Left lobe of liver (tissue), 2 donors: ENCODE results near the gene RPS6KL1. TPM values are rescaled to one million over a fixed set of nuclear protein-coding genes. Genes with fewer than 3 reads are reported as not detected.
A peak's percentile ranks its signal among the peaks of the same experiment; 100 is the strongest.

Experiments used
- ATAC-seq: fragments of 200-7000 bp; cut with Tn5 transposase; one replicate; pipeline ENCODE4 v1.9.1; 2020; ENCODE audit warnings: mild to moderate bottlenecking, moderate library complexity
- DNase-seq: peaks from one replicate; pipeline ENCODE4 v3.0.0-alpha.2; 2020; ENCODE audit warnings: low spot score
- total RNA-seq: library from RNA; stranded (reverse); gene quantifications from one replicate; pipeline ENCODE4 v1.2.1, GENCODE V29; 2021
- donor health status: DM: no; HTN: no; CAD: no; lungs with moderate emphysema.
- donor health status: DM: no; HTN: yes; CAD: no.

The RPS6KL1 gene
- total RNA-seq, 1 donor from 2014 or later: 4.6 TPM

DNA sequence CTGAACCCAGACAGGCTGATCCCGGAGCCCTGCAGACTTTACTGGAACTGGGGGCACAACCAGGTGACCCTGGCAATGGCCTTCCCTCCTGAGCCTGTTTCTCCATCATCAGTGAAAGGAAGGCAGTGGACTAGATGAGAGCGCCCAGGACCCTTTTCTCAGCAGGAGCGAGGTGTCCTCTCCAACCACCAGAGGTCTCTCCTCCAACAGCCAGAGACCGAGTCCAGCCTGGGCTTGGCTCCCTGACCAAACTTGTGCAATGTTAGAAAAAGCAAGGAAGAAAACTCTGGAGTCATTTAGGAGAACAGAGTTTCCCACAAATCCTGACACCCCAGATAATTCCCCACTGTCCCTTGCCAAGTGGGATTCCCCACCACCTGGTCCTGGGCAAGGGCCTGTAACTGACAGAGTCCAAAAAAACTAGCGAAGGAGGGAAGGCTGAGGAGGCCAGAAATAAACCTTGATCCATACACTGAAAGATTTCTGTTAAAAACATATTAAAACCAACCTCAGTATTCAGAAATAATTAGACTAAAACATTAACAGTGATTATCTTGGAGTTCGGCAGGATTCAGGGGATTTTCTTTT lies 9.0 kb downstream of the RPS6KL1 start:
- peak; percentile 91 for ATAC-seq
- peak; percentile 70 for DNase-seq

DNA sequence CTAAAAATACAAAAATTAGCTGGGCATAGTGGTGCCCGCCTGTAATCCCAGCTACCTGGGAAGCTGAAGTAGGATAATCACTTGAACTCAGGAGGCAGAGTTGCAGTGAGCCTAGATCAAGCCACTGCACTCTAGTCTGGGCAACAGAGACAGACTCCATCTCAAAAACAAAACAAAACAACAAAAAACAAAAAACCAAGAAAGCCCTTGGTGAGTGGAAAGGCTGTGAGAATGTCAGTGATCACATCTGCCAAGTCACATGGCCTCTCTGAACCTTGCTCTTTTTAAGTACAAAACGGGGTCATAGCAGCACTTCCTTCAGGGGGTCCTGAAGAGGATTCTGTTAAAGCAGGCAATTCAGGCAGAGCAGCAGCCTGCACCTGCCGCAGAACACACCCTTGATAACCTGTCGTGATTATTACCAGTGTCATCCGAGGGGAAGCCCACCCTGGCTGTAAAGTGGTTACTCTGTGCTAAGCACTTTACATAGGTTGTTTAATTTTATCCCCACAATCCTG lies 9.6 kb downstream of the RPS6KL1 start:
- ATAC-seq (peak; percentile 23), DNase-seq (no peak)

DNA sequence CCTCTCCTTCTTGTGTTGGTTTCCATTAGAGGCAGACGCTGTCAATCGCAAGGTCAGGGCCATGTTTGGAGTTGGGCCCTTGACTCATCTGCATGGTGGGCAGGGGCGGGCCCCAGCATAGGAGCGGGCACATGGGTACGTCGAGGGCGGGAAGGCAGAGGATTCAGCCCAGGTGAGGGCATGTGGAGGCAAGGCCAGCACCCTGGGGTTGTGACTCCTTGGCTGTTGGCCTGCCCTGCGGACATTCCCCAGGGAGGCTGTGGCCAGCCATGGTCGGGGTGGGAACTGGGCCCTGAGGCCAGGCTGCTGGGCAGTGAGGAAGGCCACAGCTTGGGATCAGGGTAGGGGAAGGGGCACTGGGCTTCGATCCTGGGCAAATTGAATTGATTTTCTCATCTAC lies 10.3 kb downstream of the RPS6KL1 start:
- ATAC-seq: no peak
- no peak for DNase-seq

DNA sequence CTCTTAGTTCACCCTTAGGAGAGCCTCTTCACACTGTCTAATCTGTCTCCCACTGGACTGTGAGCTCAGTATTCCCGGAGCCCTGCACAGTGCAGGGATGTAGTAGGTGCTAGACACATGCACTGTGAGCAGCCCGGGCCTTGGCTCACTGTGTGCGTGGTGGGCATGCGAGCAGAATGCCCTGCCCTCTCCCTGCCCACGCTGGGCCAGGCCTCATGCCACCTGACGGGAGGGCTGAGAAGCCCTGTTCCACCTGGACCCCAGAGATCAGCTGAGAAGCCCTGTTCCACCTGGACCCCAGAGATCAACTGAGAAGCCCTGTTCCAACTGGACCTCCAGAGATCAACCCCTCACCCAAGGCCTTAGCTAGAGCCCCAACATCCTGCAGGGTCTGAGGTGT lies 10.9 kb downstream of the RPS6KL1 start:
- ATAC-seq: no peak
- no peak for DNase-seq

DNA sequence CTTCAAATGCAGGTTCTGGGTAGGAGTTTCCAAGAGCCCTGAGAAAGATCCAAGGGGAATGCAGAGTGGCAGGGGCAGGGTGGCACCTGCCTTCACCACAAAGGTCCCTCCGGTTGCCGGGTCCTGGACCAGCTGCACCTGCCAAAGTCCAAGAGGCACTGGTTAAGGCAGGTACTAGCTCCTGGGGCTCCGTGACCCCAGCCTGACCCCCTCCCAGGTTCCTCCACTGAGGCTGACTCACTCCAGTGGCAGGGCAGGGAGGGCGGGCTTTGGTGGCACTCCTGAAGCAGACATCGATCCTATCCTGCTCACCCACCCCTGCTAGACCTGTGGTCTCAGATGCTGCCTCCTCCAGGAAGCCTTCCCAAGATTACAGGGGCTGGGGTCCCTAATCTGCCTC lies 11.4 kb downstream of the RPS6KL1 start:
- DNase-seq (no peak), ATAC-seq (no peak)

DNA sequence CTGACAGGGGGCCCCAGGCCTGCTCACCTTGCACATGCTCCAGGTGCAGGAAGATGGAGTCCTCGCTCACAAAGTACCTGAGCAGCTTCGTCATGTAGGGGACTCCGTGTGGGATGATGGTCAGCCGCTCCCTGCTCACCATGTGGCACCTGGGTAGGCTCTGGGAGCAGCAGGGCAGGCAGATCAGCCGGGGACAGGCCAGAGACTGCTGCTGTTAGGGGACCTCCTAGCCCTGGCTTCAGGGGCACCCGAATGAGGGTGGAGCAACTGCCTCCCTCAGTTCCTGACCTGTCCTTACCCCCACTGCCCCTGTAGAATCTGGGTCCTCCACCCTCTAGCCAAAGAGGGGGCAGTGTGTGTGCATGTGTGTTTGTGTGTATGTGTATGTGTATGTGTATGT lies 11.8 kb downstream of the RPS6KL1 start:
- DNase-seq (no peak), ATAC-seq (no peak)

DNA sequence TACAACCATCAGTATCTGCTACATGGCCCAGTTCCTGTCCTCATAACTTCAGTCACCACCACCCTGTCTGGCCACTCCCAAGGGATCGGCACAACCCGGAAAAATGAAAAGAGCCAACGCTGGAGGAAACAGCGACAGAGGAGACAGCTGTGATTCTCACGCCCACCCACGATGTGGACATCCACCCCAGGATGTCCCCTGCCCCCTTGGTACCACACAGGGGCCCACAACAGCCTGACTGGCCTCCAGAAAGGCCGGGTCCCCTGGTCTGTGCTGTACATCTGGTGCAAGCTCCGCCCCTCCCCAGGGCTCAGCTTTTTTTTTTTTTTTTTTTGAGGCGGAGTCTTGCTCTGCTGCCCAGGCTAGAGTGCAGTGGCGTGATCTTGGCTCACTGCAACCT lies 12.5 kb downstream of the RPS6KL1 start:
- no peak for ATAC-seq
- no peak for DNase-seq

DNA sequence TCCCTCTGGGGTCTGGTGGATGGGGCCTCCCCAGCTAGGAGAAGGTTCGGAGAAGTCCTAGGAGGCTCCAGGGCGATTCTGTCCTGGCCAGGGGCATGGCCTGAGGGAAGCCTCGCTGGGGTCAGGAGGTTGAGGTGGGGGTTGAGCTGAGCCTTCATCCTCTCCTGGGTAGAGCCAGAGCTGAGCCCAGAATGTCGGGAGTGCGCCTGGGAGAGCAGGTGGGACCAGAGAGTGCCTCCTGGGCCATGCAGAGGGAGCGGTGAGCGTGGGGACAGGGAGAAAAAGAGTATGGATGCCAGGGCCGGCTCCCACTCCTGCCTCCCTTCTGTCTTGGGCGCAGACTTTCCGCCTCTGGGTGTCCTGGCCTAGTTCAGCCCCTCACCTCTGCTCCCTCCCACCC lies 13.1 kb downstream of the RPS6KL1 start:
- DNase-seq (no peak), ATAC-seq (no peak)

DNA sequence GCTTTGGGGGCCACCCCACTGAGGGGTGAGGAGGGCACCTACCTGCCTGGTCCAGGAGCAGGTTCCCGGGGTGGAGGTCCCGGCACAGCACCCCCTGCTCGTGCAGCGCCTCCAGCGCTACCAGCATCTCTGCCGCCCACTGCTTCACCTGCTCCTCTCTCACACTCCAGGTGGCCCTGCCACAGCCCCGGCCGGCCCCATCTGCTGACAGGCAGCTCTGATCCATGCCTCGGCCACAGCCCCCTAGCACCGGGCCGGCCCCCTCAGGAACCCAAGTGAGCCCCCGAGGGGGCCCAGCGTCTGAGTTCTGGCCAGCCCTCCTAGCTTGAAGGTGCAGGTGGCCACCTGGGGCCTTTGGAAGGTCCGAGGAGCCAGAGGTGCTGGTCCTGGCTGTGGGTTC lies 13.6 kb downstream of the RPS6KL1 start:
- ATAC-seq (no peak), DNase-seq (no peak)

DNA sequence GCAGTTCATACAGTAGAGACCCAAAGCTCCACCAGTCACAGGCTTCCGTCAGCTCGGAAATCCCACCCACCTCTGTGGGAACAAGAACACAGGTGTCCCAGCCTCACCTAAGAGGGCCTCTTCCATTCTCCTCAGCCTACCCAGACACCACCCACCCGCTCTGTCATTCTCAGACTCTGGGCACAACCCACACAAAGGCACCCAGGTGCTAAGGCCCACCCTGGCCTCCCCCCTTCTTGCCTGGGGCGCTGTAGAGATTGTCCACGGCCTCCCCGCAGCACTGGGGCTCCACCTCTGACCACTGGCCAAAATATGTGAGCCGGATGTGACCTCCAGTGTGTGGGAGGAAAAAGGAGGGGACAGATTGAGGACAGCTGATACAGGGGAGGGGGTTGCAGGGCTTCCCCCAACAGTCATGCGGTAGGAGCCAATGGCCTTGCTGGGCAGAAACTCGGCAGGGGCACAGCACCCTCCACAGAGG lies 14.2 kb downstream of the RPS6KL1 start:
- DNase-seq (no peak), ATAC-seq (no peak)

DNA sequence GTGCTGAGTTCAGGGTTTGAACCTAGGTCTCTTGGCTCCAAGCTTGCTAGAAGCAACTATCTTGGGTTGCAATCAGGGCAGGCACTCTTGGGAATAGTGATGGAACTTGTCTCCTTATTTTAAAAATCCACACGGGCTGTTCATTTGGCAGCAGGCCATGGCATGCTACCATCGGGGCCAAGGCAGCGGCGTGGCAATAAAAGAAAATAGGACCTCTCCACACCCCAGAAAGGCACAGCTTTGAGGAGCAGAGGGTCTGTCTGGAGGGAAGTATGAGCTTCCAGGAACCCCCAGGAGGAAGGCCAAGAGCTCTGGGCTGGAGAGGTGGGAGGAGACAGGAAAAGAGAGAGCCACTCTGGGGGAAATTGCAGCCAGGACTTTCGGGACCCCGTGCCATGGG lies 15.3 kb downstream of the RPS6KL1 start:
- no peak for DNase-seq
- no peak for ATAC-seq

DNA sequence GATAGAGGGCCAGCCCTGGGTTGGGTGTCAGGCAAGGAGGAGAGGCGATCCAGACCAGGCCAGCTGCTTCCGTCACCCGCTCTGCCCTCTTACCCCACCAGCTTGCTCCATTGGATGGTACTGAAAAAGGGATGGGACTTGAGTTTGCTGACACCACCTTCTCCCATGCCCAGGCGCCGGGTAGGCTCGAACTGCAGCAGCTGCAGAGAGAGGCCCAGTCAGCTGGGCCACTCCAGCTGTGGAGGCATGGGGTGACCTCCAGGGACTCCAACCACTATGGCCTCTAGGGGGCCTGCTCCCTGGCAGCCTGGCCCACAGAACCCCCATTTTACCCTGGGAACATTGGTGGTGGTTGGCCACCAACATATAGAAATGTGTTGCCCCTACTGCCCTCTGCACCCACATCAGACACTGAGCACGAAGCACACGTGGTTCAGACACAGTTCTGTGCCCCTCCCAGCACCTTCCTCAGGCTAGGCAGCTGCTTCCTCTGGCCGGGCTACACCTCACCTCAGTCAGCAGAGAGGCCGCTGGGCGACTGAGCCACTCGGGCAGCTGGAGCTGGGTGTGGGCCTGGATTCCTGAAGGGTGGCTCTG lies 16.0 kb downstream of the RPS6KL1 start:
- no peak for DNase-seq
- no peak for ATAC-seq

DNA sequence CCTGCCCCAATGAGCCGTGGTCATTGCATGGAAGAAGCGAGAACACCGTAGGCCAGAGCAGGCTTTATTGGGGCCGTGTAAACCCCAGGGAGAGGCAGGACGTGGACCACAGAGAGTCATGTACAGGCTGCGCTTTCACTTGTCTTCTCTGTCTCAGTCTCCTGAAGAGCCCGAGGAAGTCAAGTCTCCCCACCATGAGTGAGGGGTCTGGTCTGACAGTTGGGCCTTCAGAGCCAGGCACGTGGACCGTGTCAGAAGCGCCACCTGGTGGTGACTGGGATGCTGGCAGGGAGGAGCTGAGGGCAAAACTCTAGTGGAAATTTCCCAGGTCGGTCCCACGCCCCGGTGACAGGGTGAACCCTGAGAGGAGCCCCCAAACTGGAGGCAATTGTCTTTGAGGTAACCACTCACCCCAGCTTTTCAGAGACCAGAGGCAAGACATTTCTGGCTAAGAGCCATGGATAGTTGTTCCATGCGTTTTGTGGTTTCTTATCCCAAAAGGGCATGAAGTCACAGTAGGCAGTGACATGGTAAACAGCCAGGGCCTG lies 17.4 kb downstream of the RPS6KL1 start:
- peak; percentile 80 for ATAC-seq
- DNase-seq: peak; percentile 72

DNA sequence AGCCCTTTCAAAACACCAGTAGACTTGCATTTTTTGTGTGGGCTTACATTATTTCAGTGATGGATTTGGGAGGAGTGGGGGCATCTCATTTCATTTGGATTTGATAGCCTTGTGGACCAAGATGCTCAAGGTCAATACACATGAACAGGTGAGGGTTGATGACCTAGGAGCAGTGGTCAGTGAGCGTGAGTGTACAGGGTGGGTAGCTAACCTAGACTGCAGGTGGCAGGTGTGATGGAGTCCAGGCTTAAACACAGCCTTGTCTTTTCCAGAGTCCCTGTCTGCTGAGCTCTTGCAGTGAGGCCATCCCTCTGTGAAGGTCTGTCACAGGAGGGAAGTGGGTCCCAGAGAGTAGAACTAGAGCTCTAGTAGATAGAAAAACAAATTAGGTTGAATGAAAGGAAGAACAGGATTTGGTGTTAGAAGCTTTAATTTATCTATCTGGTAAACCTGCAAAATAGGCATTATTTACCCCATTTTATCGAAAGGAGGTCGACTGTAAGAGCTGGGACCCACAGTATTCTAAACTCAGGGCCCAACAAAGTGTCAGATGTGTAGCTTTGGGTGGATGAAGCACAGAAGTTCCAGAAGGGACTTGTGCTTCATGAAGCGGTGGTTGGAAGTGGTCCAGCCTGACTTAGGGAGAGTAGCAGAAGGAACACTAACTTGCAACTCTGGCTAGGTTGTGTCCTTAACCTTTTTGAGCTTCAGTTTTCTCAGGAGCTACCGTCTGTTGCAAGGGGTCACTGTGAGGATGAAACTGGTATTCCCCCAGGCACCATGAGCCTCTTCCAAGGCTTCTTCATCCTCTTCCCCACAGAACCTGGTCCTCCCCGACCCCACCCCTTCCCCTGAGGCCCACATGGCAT lies 18.2 kb downstream of the RPS6KL1 start:
- DNase-seq (no peak), ATAC-seq (peak; percentile 4)

DNA sequence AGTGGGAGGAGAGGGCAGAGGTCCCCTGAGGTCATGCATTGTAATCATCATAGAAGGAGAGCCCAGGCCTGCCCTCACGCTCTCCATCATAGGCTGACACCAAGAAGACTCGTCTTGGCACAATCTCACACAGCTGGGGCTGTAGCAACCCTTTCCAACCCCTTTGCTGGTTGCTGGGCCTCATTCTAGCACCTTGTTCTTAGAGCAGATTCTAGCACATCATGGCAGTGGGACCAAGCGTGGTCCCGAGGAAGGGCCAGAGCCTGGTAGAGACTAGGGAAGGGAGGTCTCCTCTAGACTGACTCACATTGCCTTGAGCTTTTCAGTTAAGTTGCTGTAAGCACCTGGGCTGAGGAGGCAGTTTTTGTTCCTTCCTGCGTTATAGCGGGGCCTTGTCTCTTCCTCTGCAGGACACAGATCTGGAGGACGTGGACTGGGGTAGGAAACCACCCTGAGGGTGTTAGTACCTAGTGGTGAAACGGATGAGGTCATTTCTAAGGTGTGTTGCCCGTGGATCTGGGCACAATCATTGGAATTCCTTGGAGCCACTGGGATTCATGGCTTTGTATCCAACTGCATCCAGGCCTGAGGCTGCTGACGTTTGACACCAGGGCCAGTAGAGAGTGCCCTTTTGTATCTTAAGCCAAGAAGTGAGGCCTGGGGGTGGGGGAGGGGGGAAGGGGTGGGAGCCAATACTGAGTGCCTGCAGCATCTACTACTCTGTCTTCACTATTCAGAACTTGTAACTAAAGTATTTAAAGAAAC lies 19.9 kb downstream of the RPS6KL1 start:
- DNase-seq (no peak), ATAC-seq (no peak)

DNA sequence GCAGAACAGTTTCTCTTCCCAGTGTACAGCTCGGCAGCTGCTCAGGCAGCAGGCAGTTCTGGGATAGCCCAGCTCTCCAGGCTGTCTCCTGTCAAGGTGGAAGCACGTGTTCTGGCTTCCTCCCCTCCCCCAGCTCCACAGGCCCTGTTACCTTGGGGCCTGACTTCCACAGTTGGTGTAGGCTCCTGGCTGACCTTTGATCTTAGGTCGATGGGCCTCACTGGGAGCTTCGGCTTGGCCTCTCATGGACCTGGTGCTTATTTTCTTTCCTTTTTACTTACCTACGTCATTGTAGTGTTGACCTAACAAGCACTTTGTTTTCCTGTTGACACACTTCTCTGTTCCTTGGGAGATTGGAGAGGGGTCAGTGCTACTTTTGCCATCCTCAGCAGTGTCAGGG lies 24.4 kb downstream of the RPS6KL1 start:
- ATAC-seq (peak; percentile 88), DNase-seq (peak; percentile 86)

DNA sequence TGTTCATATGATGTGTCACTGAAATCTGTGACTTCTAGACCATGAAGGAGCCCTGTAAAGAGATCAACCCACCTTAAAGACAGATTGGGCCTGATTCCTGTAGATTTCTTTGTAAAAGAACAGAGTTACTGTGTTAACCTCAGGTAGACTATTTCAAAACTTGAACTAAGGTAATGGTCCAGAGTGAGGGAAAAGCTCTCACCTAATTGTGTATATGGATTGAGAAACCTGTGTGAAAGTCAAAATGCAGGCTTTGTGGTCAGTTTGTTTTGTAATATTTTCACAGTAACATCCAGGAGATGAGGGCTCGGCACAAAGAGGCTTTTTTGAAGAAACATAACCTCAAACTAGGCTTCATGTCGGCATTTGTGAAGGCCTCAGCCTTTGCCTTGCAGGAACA lies 25.0 kb downstream of the RPS6KL1 start:
- DNase-seq (no peak), ATAC-seq (peak; percentile 69)

DNA sequence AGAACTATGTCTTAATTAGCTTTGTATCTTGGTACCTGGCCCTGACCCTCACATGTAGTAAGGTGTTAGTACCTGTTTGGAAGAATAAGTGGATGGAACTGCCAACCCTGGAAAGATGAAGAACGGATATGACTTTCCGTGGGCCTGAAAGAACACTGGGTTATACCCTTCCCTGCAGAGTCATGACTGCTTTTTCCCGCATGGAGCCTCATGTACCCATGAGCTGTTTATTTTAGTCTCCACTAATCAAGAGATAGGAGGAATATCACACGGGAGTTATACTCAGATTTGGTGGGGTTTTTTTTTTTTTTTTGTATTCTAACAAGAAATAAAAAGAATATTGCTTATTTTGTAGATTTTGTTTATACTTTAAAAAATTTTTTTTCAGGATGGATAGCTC lies 25.4 kb downstream of the RPS6KL1 start:
- ATAC-seq (no peak), DNase-seq (no peak)

DNA sequence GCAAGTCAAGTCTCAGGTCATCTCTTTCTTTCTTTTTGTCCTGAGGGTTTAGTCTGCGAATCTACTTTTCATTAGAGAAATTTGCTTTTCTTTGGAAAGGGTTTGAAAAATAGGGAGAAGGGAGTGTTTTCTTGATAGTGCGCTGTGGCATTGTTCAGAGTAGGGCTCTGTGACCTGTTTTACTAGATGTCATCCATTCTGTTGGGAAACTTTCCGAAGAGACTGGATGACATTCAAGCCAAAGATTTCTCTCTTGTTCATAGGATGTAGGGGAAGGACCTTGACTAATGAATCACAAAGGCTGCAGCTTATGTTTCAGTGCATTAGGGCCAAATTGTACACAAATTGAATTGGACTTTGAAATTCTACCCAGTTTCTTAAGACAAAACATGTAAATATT lies 26.7 kb downstream of the RPS6KL1 start:
- DNase-seq (no peak), ATAC-seq (no peak)

DNA sequence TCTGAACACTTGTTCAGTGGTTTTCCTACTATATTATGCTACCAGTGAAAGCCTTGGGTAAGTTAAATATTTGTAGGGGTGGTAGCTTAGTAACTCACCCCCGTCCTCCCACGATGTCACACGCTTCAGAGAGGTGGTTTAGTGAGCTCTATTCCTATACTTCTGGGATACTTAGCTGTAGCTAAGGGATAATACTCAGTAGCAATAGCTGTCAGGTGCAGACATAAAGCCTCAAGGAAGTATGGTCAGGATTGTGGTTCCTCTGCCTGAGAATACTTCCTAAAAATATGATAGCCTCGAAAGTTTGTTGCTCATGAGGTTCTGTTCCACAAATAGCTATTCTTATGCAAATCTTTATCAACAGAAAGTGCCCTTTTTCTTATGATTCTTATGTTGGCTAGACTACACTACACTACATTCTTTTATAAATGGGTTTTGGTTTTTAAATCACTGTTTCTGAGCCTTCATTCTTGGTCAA lies 29.4 kb downstream of the RPS6KL1 start:
- no peak for DNase-seq
- no peak for ATAC-seq

DNA sequence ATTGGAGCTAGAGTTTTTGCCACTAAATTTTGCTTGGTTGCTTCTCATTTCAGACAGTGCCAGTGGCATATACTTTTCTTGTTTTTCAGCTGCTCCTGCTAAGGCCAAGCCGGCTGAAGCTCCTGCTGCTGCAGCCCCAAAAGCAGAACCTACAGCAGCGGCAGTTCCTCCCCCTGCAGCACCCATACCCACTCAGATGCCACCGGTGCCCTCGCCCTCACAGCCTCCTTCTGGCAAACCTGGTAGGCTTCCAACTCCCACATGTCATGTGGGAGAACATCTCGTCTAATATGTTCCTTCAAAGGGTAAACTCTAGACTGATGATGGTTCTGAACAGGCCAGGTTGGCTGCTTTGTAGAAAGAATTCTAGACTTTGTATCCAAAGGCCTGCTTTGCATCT lies 30.3 kb downstream of the RPS6KL1 start:
- DNase-seq: no peak
- ATAC-seq: no peak
